OCI-LY3 (cell line): Measurements from ENCODE around the gene CATSPERE.

Experiments used
- EZH2phosphoT487 ChIP-seq: fragments of 200-600 bp; shearing (Covaris generic); IDR thresholded peaks from 2 replicates; pipeline ENCODE4 v1.6.1; 2018; ENCODE audit warnings: antibody characterized with exemption, mixed run types, low read depth
- TF ChIP-seq, protein P1 (sequence below): fragments of 200-600, 300-600 bp; sonication (generic); IDR thresholded peaks from 2 replicates; pipeline ENCODE4 v1.5.1; 2014; ENCODE audit warnings: antibody characterized with exemption, low read length, low read depth

DNA sequence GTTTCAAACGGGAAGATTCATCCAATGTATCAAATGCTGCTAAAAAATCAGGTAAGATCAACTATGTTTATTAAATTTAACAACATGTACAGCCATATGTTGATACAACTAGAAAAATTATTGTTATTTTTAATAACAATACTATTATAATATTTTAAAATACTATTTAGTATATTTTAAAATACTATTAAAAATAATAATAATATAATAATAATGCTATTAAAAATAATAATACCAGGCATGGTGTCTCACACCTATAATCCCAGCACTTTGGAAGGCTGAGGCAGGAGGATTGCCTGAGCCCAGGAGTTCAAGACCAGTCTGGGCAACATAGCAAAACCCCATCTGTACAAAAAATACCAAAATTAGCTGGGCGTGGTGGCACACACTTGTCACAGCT, 54.6 kb downstream of the CATSPERE start:
- TF ChIP-seq, protein P1, sequence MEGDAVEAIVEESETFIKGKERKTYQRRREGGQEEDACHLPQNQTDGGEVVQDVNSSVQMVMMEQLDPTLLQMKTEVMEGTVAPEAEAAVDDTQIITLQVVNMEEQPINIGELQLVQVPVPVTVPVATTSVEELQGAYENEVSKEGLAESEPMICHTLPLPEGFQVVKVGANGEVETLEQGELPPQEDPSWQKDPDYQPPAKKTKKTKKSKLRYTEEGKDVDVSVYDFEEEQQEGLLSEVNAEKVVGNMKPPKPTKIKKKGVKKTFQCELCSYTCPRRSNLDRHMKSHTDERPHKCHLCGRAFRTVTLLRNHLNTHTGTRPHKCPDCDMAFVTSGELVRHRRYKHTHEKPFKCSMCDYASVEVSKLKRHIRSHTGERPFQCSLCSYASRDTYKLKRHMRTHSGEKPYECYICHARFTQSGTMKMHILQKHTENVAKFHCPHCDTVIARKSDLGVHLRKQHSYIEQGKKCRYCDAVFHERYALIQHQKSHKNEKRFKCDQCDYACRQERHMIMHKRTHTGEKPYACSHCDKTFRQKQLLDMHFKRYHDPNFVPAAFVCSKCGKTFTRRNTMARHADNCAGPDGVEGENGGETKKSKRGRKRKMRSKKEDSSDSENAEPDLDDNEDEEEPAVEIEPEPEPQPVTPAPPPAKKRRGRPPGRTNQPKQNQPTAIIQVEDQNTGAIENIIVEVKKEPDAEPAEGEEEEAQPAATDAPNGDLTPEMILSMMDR = no peak
- no peak for TF ChIP-seq EZH2phosphoT487
